Esophagus (tissue), 2 donors: ENCODE data around the gene LEUTX. TPM values are rescaled to one million over a fixed set of nuclear protein-coding genes. Genes with fewer than 3 reads are reported as not detected.

Experiments
- H3K27ac ChIP-seq, 2 donors: one replicate each; pipeline ENCODE4 v1.5.1; 2013; ENCODE audit warnings: low read depth in 2 of 2, mild to moderate bottlenecking in 2 of 2, inconsistent platforms in 1 of 2, low read length in 1 of 2, moderate library complexity in 1 of 2
- H3K27me3 ChIP-seq, 2 donors: one replicate each; pipeline ENCODE4 v1.6.1; 2013; ENCODE audit warnings: low read length in 2 of 2, control low read depth in 1 of 2, mild to moderate bottlenecking in 1 of 2; ENCODE audit not compliant: insufficient read depth in 2 of 2, control insufficient read depth in 1 of 2
- H3K36me3 ChIP-seq, 2 donors: one replicate each; pipeline ENCODE4 v1.6.1; 2013; ENCODE audit warnings: low read length in 1 of 2; ENCODE audit not compliant: control insufficient read depth in 2 of 2, insufficient read depth in 2 of 2
- H3K4me1 ChIP-seq, 2 donors: one replicate each; pipeline ENCODE4 v1.6.1; 2013; ENCODE audit warnings: low read length in 1 of 2; ENCODE audit not compliant: control insufficient read depth in 2 of 2, insufficient read depth in 2 of 2
- H3K4me3 ChIP-seq, 2 donors: one replicate each; pipeline ENCODE4 v1.5.1; 2013; ENCODE audit warnings: low read length in 2 of 2, mild to moderate bottlenecking in 2 of 2, low read depth in 1 of 2, moderate library complexity in 1 of 2
- H3K9me3 ChIP-seq, 2 donors: one replicate each; pipeline ENCODE4 v1.6.1; 2013; ENCODE audit warnings: mild to moderate bottlenecking in 2 of 2, low read depth in 1 of 2, low read length in 1 of 2, moderate library complexity in 1 of 2; ENCODE audit not compliant: control insufficient read depth in 2 of 2, insufficient read depth in 1 of 2
- WGBS, 2 donors: extraction: QIAGEN DNeasy Blood & Tissue Kit; methylation state at CpG; one replicate each; pipeline ENCODE4 v1.1.7; 2013; 5-methylcytosine and 5-hydroxymethylcytosine counted together
- polyA plus RNA-seq, 2 donors: library from polyadenylated mRNA; stranded (reverse); fragments of 200-250 nt; gene quantifications; one replicate each; pipeline ENCODE4 v1.2.3, GENCODE V29; 2013
- donor health status: healthy with polysubstance abuse.
- donor health status: Bipolar disorder and iron deficiency.

The LEUTX gene
- polyA plus RNA-seq, 2 donors, result 0.06 TPM; not detected in 1

DNA sequence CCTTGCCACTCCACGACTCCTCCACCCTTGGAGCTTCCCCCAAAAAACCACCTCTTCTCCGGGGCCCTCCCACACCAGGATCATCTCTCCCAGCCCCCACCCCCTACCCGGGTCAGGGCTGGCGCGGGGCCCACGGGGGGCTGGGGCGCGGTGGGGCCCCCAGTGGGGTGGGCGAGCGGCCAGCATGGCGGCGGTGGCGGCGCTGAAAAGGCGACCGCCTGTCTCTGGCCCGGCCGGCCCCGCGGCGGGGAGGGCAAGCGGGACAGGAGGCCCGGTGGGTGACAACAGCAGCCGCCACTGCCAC, 54.5 kb downstream of the LEUTX start:
- no peaks in the 10 kb centered on the region for H3K27me3 ChIP-seq
- H3K9me3 ChIP-seq, result no peaks in the 10 kb centered on the region
- WGBS, 2 donors, result 2 to 3% methylated on average over 23 to 24 of the region's 24 CpGs
- peak overlapping the region; percentile 49 to 67 for H3K27ac ChIP-seq
- H3K4me3 ChIP-seq, result peak overlapping the region; percentile 86 to 97
- peaks cover 0 to 7% of the 10 kb centered on the region in 2 donors for H3K4me1 ChIP-seq
- H3K36me3 ChIP-seq, result peaks cover 15 to 36% of the 10 kb centered on the region in 2 donors

DNA sequence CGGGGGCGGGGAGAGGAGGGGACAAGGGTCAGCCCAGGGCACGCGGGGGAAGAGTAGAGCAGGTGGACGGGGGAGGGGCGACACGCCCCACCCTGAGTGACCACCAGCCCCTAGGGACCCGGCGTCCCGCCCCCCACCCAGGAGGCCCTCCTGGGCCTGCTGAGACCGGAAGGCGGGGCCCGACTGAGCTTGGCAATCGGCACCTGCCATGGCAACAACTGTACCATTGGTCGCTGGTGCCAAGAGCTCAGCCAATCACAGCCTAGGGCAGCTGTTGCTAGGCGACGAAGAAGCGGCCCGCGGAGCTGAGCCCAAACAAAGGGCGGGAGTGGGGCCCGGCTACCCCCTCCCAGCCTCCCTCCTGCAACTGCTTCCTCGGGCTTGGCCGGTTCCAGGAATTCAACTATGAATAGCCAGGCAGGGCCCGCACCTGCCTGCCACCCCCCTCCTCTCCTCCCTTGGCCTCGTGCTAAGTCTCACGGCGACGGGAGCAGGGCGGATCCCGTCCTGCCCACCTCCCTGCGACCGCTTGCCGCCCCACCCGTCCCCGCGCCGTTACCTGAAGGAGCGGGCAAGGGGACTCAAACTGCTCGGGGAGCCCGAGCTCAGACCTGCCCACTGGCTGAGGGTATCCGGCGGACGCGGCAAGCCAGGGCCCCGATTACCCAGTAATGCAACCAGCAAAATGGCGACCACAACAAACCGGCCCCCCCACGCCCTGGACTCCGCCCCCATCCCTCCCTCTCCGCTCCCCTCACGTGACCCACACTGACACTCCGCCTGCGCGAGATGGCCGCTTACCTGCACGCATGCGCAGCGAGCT, 55.0 kb downstream of the LEUTX start, which contains the start of gene DYRK1B:
TSS of gene DYRK1B (minus strand) at position 699 of the 823 bp plus-strand sequence. CDS start 2,295 bp downstream, outside the sequence.
- Histone ChIP-seq H3K36me3 (peaks cover 15 to 33% of the 10 kb centered on the region in 2 donors), H3K9me3 (no peaks in the 10 kb centered on the region), H3K27me3 (no peaks in the 10 kb centered on the region), H3K27ac (peak within 1 kb of the TSS; percentile 78 to 93), H3K4me3 (peak within 1 kb of the TSS; percentile 86 to 97), H3K4me1 (peaks cover 0 to 7% of the 10 kb centered on the region in 2 donors)
- 1 to 2% methylated on average over 55 to 59 of the region's 59 CpGs for whole genome bisulfite sequencing, 2 donors

DNA sequence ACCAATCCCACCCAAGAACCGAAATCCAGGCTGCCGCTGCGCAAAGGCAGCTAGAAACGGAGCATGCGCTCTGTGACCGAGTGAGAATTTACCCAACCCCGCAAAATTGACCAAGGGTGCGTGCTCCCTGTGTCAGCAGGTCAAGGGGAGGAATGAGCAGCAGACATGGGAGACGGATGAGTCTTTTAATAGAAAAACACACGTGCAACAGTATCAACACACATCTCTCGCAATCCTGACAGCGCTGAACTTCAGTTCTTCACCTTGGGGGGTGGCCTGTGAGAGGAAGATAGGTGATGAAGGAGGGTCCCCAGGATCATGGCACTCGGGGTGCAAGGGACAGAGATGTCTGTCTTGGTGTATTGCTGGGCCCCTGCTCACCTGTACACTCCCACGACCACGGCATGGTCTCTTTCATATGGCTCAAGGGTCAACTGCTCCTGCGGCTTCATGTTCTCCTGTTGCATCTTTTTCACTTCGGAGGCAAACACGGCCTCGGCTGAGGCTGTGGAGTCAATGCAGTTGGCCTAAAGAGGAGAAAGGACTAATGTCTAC, 55.7 kb downstream of the LEUTX start:
- Histone ChIP-seq H3K4me1 (peaks cover 0 to 7% of the 10 kb centered on the region in 2 donors), H3K4me3 (peak overlapping the region in 1 of 2 donors; percentile 86), H3K9me3 (no peaks in the 10 kb centered on the region), H3K27me3 (no peaks in the 10 kb centered on the region), H3K36me3 (peaks cover 20 to 40% of the 10 kb centered on the region in 2 donors), H3K27ac (peak overlapping the region; percentile 67 to 74)
- WGBS, 2 donors, result 41 to 43% methylated on average over 19 of the region's 19 CpGs

Other genes with a start within 250 kb of the LEUTX start
- under 1 TPM; 0.57 to 0.80 TPM for gene EID2B, start 246.0 kb upstream of the LEUTX start, polyA plus RNA-seq
- gene EID2, start 238.7 kb upstream of the LEUTX start, polyA plus RNA-seq, result 10 to 100 TPM; 11.6 to 16.7 TPM
- not detected for gene LGALS13, start 176.3 kb upstream of the LEUTX start, polyA plus RNA-seq
- gene LGALS16, start 122.9 kb upstream of the LEUTX start, polyA plus RNA-seq, result not detected
- gene LGALS14, start 74.4 kb upstream of the LEUTX start, polyA plus RNA-seq, result not detected
- gene CLC, start 40.8 kb upstream of the LEUTX start, polyA plus RNA-seq, result not detected
- gene DYRK1B, start 55.3 kb downstream of the LEUTX start, polyA plus RNA-seq, result 10 to 100 TPM in 1 of 2 donors, 1 to 10 TPM in 1; 6.8 to 13.0 TPM
- gene FBL, start 67.5 kb downstream of the LEUTX start, polyA plus RNA-seq, result 100 to 1,000 TPM; 174 to 366 TPM
- gene FCGBP, start 155.8 kb downstream of the LEUTX start, polyA plus RNA-seq, result 1 to 10 TPM; 2.3 to 3.0 TPM
- gene PSMC4, start 192.3 kb downstream of the LEUTX start, polyA plus RNA-seq, result 10 to 100 TPM; 50.1 to 73.8 TPM
- gene ZNF546, start 218.2 kb downstream of the LEUTX start, polyA plus RNA-seq, result under 1 TPM; 0.52 to 0.90 TPM